Adipocyte (in vitro differentiated cells): ENCODE results near the gene SHLD2.
"Not testable (repeated sequence)": the region's sequence is repeated elsewhere in the genome, so short reads cannot be mapped to it uniquely, and the experiment has no call there.

Source experiments
- DNase-seq: peaks from one replicate; pipeline ENCODE4 v3.0.0-alpha.2; 2015; ENCODE audit warnings: low read depth
- H3K27me3 ChIP-seq: replicated peaks from 2 replicates; pipeline ENCODE4 v1.7.0; 2013; ENCODE audit warnings: mild to moderate bottlenecking, low read length, moderate library complexity; ENCODE audit not compliant: control insufficient read depth, insufficient read depth
- H3K36me3 ChIP-seq: 2 replicates; pipeline ENCODE4 v1.7.0; 2013; ENCODE audit warnings: low read length, mild to moderate bottlenecking, moderate library complexity; ENCODE audit not compliant: control insufficient read depth, insufficient read depth, severe bottlenecking
- H3K4me1 ChIP-seq: 2 replicates; pipeline ENCODE4 v1.7.0; 2013; ENCODE audit warnings: mild to moderate bottlenecking, low read length, moderate library complexity; ENCODE audit not compliant: control insufficient read depth, insufficient read depth
- H3K4me3 ChIP-seq: 2 replicates; pipeline ENCODE4 v1.7.0; 2013; ENCODE audit warnings: mild to moderate bottlenecking, low read length, moderate library complexity
- H3K9ac ChIP-seq: 2 replicates; pipeline ENCODE4 v1.7.0; 2013; ENCODE audit warnings: mild to moderate bottlenecking, low read length, moderate library complexity
- H3K9me3 ChIP-seq: 2 replicates; pipeline ENCODE4 v1.7.0; 2013; ENCODE audit warnings: mild to moderate bottlenecking, low read length, moderate library complexity; ENCODE audit not compliant: control insufficient read depth

Gene SHLD2

DNA sequence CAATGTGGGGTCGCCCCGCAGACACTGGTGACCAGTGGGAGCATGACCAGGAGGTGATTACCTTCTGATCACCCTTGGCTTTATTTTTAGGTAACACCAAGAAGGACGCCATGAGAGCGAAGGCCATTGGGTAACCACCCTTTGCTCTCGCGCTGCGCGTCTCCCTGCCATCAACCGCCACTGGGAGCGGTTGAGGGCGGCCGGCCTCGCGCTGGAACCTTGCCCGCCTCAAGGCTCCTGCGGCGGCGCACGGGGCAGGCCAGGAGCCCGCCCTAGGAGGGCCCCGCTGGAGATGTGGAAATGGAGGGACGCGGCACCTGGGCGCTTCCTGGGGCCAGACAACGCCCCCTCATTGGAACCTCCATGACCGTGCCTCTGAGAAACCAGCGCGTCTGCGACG, 127.8 kb downstream of the SHLD2 start:
- H3K9me3 ChIP-seq, DNase-seq: not testable (repeated sequence)

GRCh38 chr10:87225148-87225547, 130.1 kb downstream of the SHLD2 start, which contains the start of gene NUTM2A:
NUTM2A (plus strand) TSS chr10:87225448; CDS start chr10:87225831, 383 bp downstream.
- H3K27me3 ChIP-seq, DNase-seq, H3K9me3 ChIP-seq, H3K9ac ChIP-seq, H3K4me1 ChIP-seq, H3K36me3 ChIP-seq, H3K4me3 ChIP-seq: not testable (repeated sequence)

More for the DNA sequence above, 127.8 kb downstream of the SHLD2 start:
- H3K27me3 ChIP-seq, H3K9ac ChIP-seq, H3K4me3 ChIP-seq, H3K36me3 ChIP-seq, H3K4me1 ChIP-seq: not testable (repeated sequence)

DNA sequence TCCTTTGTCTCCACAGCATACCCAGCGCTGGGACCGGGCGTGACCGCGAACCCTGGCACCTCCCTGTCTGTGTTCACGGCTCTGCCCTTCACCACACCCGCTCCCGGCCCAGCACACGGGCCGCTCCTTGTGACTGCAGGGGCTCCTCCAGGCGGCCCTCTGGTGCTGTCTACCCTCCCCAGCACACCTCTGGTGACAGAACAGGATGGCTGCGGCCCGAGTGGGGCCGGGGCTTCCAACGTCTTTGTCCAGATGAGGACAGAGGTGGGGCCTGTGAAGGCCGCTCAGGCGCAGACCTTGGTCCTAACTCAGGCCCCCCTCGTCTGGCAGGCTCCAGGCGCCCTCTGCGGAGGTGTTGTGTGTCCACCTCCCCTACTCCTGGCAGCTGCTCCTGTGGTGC, 133.2 kb downstream of the SHLD2 start:
- not testable (repeated sequence) for H3K27me3 ChIP-seq, DNase-seq, H3K36me3 ChIP-seq, H3K9ac ChIP-seq, H3K9me3 ChIP-seq, H3K4me3 ChIP-seq, H3K4me1 ChIP-seq

- H3K27me3 ChIP-seq, H3K4me3 ChIP-seq, H3K36me3 ChIP-seq, DNase-seq, H3K4me1 ChIP-seq, H3K9ac ChIP-seq, H3K9me3 ChIP-seq: not testable (repeated sequence)
Observed at GRCh38 chr10:87229211-87229610, 134.2 kb downstream of the SHLD2 start.

DNA sequence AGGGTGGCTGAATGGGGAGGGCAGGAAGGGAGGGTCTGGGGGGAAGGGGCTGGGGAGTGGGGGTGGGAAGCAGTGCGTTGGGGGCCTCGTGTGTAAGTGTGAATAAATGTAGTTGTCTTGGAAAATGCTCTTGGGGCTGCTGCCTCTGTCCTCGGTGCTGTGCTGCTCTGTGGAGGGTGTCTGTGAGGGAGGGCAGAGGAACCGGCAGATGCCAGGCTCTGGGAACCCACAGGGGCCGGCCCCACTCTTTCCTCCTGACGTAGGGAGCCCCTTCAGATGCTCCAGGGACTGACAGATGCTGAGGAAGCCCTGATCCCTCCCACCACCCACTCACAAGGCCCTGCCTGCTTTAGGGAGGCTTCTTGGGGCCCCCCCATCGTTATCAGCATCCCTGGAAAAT, 139.8 kb downstream of the SHLD2 start:
- not testable (repeated sequence) for DNase-seq, H3K4me1 ChIP-seq, H3K36me3 ChIP-seq

GRCh38 chr10:87237244-87237643, 142.2 kb downstream of the SHLD2 start:
- H3K36me3 ChIP-seq, H3K9ac ChIP-seq, H3K4me3 ChIP-seq, H3K27me3 ChIP-seq, H3K4me1 ChIP-seq, DNase-seq, H3K9me3 ChIP-seq: not testable (repeated sequence)

More for the DNA sequence above, 139.8 kb downstream of the SHLD2 start:
- not testable (repeated sequence) for H3K4me3 ChIP-seq, H3K27me3 ChIP-seq, H3K9ac ChIP-seq, H3K9me3 ChIP-seq

DNA sequence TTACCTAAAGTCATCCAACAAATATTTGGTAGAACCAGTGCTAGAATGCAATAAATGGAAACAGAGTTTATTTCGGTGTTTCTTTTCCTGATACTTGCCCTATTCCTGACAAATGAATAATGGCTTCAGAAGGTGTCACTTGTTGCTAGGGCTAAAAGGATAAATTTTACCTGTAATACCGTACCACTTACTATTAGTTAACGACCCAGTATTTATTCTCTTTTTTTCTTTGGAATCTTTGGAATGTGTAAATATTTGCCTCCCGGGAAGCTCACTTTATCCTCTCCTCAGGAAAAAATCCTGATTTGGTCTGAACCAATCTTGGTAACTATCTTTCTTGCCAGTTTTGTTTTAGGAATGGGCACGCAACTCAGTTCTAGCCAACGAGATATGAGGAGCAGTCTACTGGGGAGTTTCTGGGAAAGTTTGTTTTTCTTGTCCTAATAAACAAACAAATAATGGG, 144.4 kb downstream of the SHLD2 start:
- not testable (repeated sequence) for H3K4me3 ChIP-seq, H3K4me1 ChIP-seq, H3K9me3 ChIP-seq, DNase-seq, H3K27me3 ChIP-seq, H3K36me3 ChIP-seq, H3K9ac ChIP-seq
